Sigmoid colon (tissue), 4 donors: Measurements from ENCODE around the gene CPT2.

Source experiments
- CTCF ChIP-seq, 4 experiments: fragments of 450-650 bp in 3 of 4; fragments of 200-600 bp in 1 of 4; IDR thresholded peaks; one replicate each; pipeline ENCODE4 v1.5.1; 2016 to 2019; ENCODE audit warnings: antibody characterized with exemption in 4 of 4, mild to moderate bottlenecking in 3 of 4, moderate library complexity in 2 of 4
- EP300 ChIP-seq, 4 donors: sonication (generic); formaldehyde crosslinking; IDR thresholded peaks; one replicate each; pipeline ENCODE4 v1.6.1; 2017; ENCODE audit warnings: antibody characterized with exemption in 4 of 4
- POLR2A ChIP-seq, 2 donors: fragments of 450-650 bp; IDR thresholded peaks; one replicate each; pipeline ENCODE4 v1.6.1; 2016; ENCODE audit warnings: antibody characterized with exemption in 2 of 2, mild to moderate bottlenecking in 2 of 2, moderate library complexity in 2 of 2

- TF ChIP-seq CTCF (IDR thresholded peaks at IDR 0.05) (no peak), POLR2A (IDR thresholded peaks at IDR 0.05) (no peak), EP300 (IDR thresholded peaks at IDR 0.05) (no peak)
Measured at GRCh38 chr1:53155534-53155933, 41.1 kb upstream of the CPT2 start.
